Measurements from ENCODE around the gene VPS13D. TPM values are rescaled to one million over a fixed set of nuclear protein-coding genes. Genes with fewer than 3 reads are reported as not detected.
A peak's percentile ranks its signal among the peaks of the same experiment; 100 is the strongest.

VPS13D gene
- total RNA-seq, 4 donors from 2014 or later = 88.3 to 123 (median 113) TPM

- no peaks in the 10 kb centered on the region for H3K36me3 ChIP-seq
- no peaks in the 10 kb centered on the region for H3K9me3 ChIP-seq
- no peak overlapping the region for H3K4me3 ChIP-seq
- H3K4me1 ChIP-seq = peaks cover 21 to 80% (median 45%) of the 10 kb centered on the region in 4 donors
- peak overlapping the region; percentile 55 to 87 (median 64) for H3K27ac ChIP-seq
- DNase-seq = no peak
- TF ChIP-seq CTCF (IDR thresholded peaks at IDR 0.05) = no peak
- TF ChIP-seq POLR2A (IDR thresholded peaks at IDR 0.05) = no peak
- no peaks in the 10 kb centered on the region for H3K27me3 ChIP-seq
Observed at GRCh38 chr1:12182410-12182984, 47.3 kb upstream of the VPS13D start.

- Histone ChIP-seq H3K4me1 (peaks cover 22 to 80% (median 42%) of the 10 kb centered on the region in 4 donors), H3K9me3 (no peaks in the 10 kb centered on the region)
- DNase-seq = no peak
Observed at GRCh38 chr1:12183095-12183794, 46.6 kb upstream of the VPS13D start.

GRCh38 chr1:12184008-12184681, 45.7 kb upstream of the VPS13D start:
- no peaks in the 10 kb centered on the region for H3K9me3 ChIP-seq
- H3K4me3 ChIP-seq = peak overlapping the region in 1 of 4 donors; percentile 5
- H3K27ac ChIP-seq = peak overlapping the region; percentile 71 to 87 (median 80)
- DNase-seq = peak; percentile 54 to 83 (median 62)
- H3K36me3 ChIP-seq = no peaks in the 10 kb centered on the region
- no peaks in the 10 kb centered on the region for H3K27me3 ChIP-seq
- TF ChIP-seq CTCF (IDR thresholded peaks at IDR 0.05) (peak in 2 of 6 experiments; percentile 14 to 15), POLR2A (IDR thresholded peaks at IDR 0.05) (peak in 1 of 2 donors; percentile 37)
- peaks cover 23 to 81% (median 40%) of the 10 kb centered on the region in 4 donors for H3K4me1 ChIP-seq

More at GRCh38 chr1:12183095-12183794, 46.6 kb upstream of the VPS13D start:
- TF ChIP-seq CTCF (IDR thresholded peaks at IDR 0.05) (no peak), POLR2A (IDR thresholded peaks at IDR 0.05) (no peak)
- Histone ChIP-seq H3K27ac (peak overlapping the region; percentile 71 to 87 (median 73)), H3K27me3 (no peaks in the 10 kb centered on the region), H3K36me3 (no peaks in the 10 kb centered on the region), H3K4me3 (no peak overlapping the region)

- no peak for DNase-seq
- Histone ChIP-seq H3K9me3 (no peaks in the 10 kb centered on the region), H3K27me3 (no peaks in the 10 kb centered on the region), H3K36me3 (no peaks in the 10 kb centered on the region), H3K27ac (peak overlapping the region; percentile 71 to 87 (median 80)), H3K4me3 (peak overlapping the region in 1 of 4 donors; percentile 5), H3K4me1 (peaks cover 17 to 76% (median 38%) of the 10 kb centered on the region in 4 donors)
- TF ChIP-seq POLR2A (IDR thresholded peaks at IDR 0.05) (no peak), CTCF (IDR thresholded peaks at IDR 0.05) (no peak)
Observed at GRCh38 chr1:12185036-12185917, 44.6 kb upstream of the VPS13D start.

Measured in Peyer's patch (tissue), 4 donors.